PFSK-1 (cell line): ENCODE measurements around the gene ACOX1.

Source experiments
- FOXP2 ChIP-seq: optimal IDR thresholded peaks from 2 replicates; pipeline ENCODE3; 2011; ENCODE audit warnings: borderline replicate concordance, control low read depth, inconsistent platforms; ENCODE audit not compliant: insufficient read depth; ENCODE audit errors: extremely low read length, extremely low read depth
- POLR2AphosphoS5 ChIP-seq: IDR thresholded peaks from 2 replicates; pipeline ENCODE4 v1.6.1; 2012; ENCODE audit warnings: low read depth, mild to moderate bottlenecking, control low read depth, low read length, moderate library complexity
- REST ChIP-seq, 2 experiments: IDR thresholded peaks; 2 replicates each; pipeline versions ENCODE4 v1.6.1 to v1.8.0; 2011 to 2012; ENCODE audit warnings: low read depth in 2 of 2, low read length in 2 of 2, control low read depth in 1 of 2, inconsistent platforms in 1 of 2, mild to moderate bottlenecking in 1 of 2, moderate library complexity in 1 of 2; ENCODE audit not compliant: insufficient read depth in 1 of 2
- SIN3A ChIP-seq: IDR thresholded peaks from 2 replicates; pipeline ENCODE4 v1.6.1; 2012; ENCODE audit warnings: mild to moderate bottlenecking, low read length, moderate library complexity, borderline replicate concordance; ENCODE audit not compliant: insufficient read depth
- TAF1 ChIP-seq: IDR thresholded peaks from 2 replicates; pipeline ENCODE4 v1.6.1; 2012; ENCODE audit warnings: low read length, control low read depth, borderline replicate concordance; ENCODE audit not compliant: insufficient read depth

The ACOX1 gene

GRCh38 chr17:76000016-76000754 lies 21.2 kb upstream of the ACOX1 start:
- TF ChIP-seq TAF1 = no peak
- no peak for TF ChIP-seq POLR2AphosphoS5
- no peak for TF ChIP-seq REST (IDR thresholded peaks at IDR 0.05; ENCODE audit: insufficient read depth in 1 of 2, low read depth in 2 of 2, low read length in 2 of 2)
- TF ChIP-seq SIN3A = no peak
- TF ChIP-seq FOXP2 = no peak

GRCh38 chr17:75998327-75998795 lies 19.4 kb upstream of the ACOX1 start:
- TF ChIP-seq POLR2AphosphoS5 (no peak), SIN3A (no peak), FOXP2 (no peak), TAF1 (no peak), REST (IDR thresholded peaks at IDR 0.05; ENCODE audit: insufficient read depth in 1 of 2, low read depth in 2 of 2, low read length in 2 of 2) (no peak)

- TF ChIP-seq FOXP2 (peak; percentile 12), REST (IDR thresholded peaks at IDR 0.05; ENCODE audit: insufficient read depth in 1 of 2, low read depth in 2 of 2, low read length in 2 of 2) (0 out of 4 replicates have a peak, but pooled peaks of 1 of the 2 experiments have one; percentile 10), SIN3A (no peak; the same call in 1 of the 2 replicates)
Observed at GRCh38 chr17:75996665-75997590, 18.0 kb upstream of the ACOX1 start.

- TF ChIP-seq POLR2AphosphoS5 (no peak), FOXP2 (no peak), TAF1 (no peak), REST (IDR thresholded peaks at IDR 0.05; ENCODE audit: insufficient read depth in 1 of 2, low read depth in 2 of 2, low read length in 2 of 2) (no peak), SIN3A (no peak)
Observed at GRCh38 chr17:75995385-75995925, 16.5 kb upstream of the ACOX1 start.
